A673 (cell line): Measurements from ENCODE around the gene FGF12. TPM values are rescaled to one million over a fixed set of nuclear protein-coding genes. Genes with fewer than 3 reads are reported as not detected.

Source experiments
- BruUV-seq: library from RNA; stranded (reverse); fragments of 400-500 nt; replicated peaks from 2 replicates; lab custom pipeline; 2021; lab: Mats Ljungman, UMichigan
- CTCF ChIA-PET: fragments of 300-600 bp; sonication (Branson Sonifier 250); formaldehyde crosslinking; loops from one replicate; lab custom pipeline; 2022; ENCODE audit warnings: antibody characterized with exemption; lab: Charles Lee
- POLR2A ChIA-PET: fragments of 300-600 bp; sonication (Branson Sonifier 250); formaldehyde crosslinking; loops from one replicate; lab custom pipeline; 2022; ENCODE audit warnings: antibody characterized with exemption; ENCODE audit not compliant: low non-redundant PET; lab: Charles Lee
- DNase-seq: peaks from one replicate; pipeline ENCODE4 v3.0.0-alpha.2; 2015; ENCODE audit warnings: low spot score
- H3K27ac ChIP-seq: fragments of 200-600 bp; sonication (generic); 2 replicates; pipeline ENCODE4 v1.5.1; 2016; ENCODE audit warnings: mixed run types, low read depth, mild to moderate bottlenecking, mixed read lengths, antibody characterized with exemption, low read length; ENCODE audit not compliant: poor library complexity, severe bottlenecking
- H3K27me3 ChIP-seq: fragments of 200-600 bp; sonication (generic); replicated peaks from 2 replicates; pipeline ENCODE4 v1.6.1; 2017; ENCODE audit warnings: mixed run types, low read depth, mild to moderate bottlenecking, mixed read lengths, antibody characterized with exemption, low read length; ENCODE audit not compliant: insufficient read depth, poor library complexity
- H3K36me3 ChIP-seq: fragments of 200-600 bp; sonication (generic); 2 replicates; pipeline ENCODE4 v1.6.1; 2016; ENCODE audit warnings: mixed run types, mild to moderate bottlenecking, mixed read lengths, antibody characterized with exemption, low read length; ENCODE audit not compliant: insufficient read depth, poor library complexity, severe bottlenecking
- H3K4me1 ChIP-seq: fragments of 200-600 bp; sonication (generic); 2 replicates; pipeline ENCODE4 v1.6.1; 2017; ENCODE audit warnings: mixed run types, mild to moderate bottlenecking, mixed read lengths, antibody characterized with exemption, low read length; ENCODE audit not compliant: insufficient read depth, poor library complexity, severe bottlenecking
- H3K4me3 ChIP-seq: fragments of 200-600 bp; sonication (generic); 2 replicates; pipeline ENCODE4 v1.5.1; 2016; ENCODE audit warnings: low read depth, mixed run types, mild to moderate bottlenecking, mixed read lengths, low read length; ENCODE audit not compliant: poor library complexity, severe bottlenecking
- H3K9me3 ChIP-seq: fragments of 200-600 bp; sonication (generic); 2 replicates; pipeline ENCODE4 v1.6.1; 2016; ENCODE audit warnings: mixed run types, low read depth, mild to moderate bottlenecking, mixed read lengths, antibody characterized with exemption, low read length; ENCODE audit not compliant: poor library complexity, severe bottlenecking
- EZH2 ChIP-seq: fragments of 200-600 bp; sonication (generic); IDR thresholded peaks from 2 replicates; pipeline ENCODE4 v1.6.1; 2017; ENCODE audit warnings: borderline replicate concordance, low read depth, mild to moderate bottlenecking, mixed read lengths, antibody characterized with exemption, low read length; ENCODE audit not compliant: poor library complexity, severe bottlenecking
- intact Hi-C: fragments of 100-400 bp; cut with micrococcal nuclease; formaldehyde crosslinking; loops from one replicate; pipeline ENCODE4 v1.10.0; 2022; ENCODE audit not compliant: unreplicated experiment
- total RNA-seq: library from RNA; stranded (reverse); gene quantifications from 2 replicates; pipeline ENCODE4 v1.2.3, GENCODE V29; 2021
- TF ChIP-seq, protein P1 (sequence below): fragments of 300-800, 200-600 bp; sonication (generic); conservative IDR thresholded peaks from 2 replicates; pipeline ENCODE4 v1.5.1; 2017; ENCODE audit warnings: low read depth, mild to moderate bottlenecking, antibody characterized with exemption, low read length, moderate library complexity, mixed read lengths

The FGF12 gene
- total RNA-seq, 1 experiment from 2014 or later = 2.3 TPM

- H3K27ac ChIP-seq = no peak overlapping the region
- BruUV-seq = no TSS peak
- no peak overlapping the region for H3K4me3 ChIP-seq
- TF ChIP-seq, protein P1, sequence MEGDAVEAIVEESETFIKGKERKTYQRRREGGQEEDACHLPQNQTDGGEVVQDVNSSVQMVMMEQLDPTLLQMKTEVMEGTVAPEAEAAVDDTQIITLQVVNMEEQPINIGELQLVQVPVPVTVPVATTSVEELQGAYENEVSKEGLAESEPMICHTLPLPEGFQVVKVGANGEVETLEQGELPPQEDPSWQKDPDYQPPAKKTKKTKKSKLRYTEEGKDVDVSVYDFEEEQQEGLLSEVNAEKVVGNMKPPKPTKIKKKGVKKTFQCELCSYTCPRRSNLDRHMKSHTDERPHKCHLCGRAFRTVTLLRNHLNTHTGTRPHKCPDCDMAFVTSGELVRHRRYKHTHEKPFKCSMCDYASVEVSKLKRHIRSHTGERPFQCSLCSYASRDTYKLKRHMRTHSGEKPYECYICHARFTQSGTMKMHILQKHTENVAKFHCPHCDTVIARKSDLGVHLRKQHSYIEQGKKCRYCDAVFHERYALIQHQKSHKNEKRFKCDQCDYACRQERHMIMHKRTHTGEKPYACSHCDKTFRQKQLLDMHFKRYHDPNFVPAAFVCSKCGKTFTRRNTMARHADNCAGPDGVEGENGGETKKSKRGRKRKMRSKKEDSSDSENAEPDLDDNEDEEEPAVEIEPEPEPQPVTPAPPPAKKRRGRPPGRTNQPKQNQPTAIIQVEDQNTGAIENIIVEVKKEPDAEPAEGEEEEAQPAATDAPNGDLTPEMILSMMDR = no peak
- no peak for TF ChIP-seq EZH2
- intact Hi-C loops = no loop called here
- no peak for DNase-seq
- H3K27me3 ChIP-seq = no peaks in the 10 kb centered on the region
- no peaks in the 10 kb centered on the region for H3K9me3 ChIP-seq
- peaks cover 25% of the 10 kb centered on the region for H3K4me1 ChIP-seq
- H3K36me3 ChIP-seq = no peaks in the 10 kb centered on the region
- POLR2A ChIA-PET = no interaction called here
- CTCF ChIA-PET = no interaction called here
Observed at GRCh38 chr3:192284443-192285072, 442.8 kb downstream of the FGF12 start.

DNA sequence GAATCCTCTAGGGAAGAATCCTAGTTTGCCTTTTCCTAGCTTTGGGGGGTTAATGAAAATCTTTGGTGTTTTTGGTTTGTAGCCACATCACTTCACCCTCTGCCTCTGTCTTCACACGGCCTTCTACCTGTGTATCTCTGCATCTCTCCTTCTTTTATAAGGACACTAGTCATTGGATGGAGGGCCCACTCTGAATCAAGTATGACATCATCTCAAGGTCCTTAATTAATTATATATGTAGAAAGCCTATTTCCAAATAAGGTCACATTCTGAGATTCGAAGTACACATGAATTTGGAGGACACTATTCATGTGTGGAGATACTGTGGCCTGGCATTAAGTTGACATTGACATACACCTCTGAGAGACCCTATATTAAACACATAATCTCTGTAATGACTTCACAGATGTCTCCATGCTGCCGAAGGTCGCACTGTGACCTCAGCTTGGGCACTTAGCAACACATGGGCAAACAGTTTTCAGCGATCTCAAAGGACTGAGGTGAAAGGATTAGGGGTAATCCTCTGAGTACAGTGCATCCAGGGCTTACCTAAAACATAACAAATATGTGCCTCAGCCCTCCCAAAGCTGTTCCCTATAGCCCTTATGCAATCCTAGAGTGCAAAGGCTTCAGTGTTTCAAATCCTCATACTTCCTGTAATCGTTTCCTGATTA, 446.0 kb downstream of the FGF12 start:
- DNase-seq = peak; percentile 27
- BruUV-seq = no TSS peak
- intact Hi-C loops = no loop called here
- Histone ChIP-seq H3K4me1 (peaks cover 31% of the 10 kb centered on the region), H3K27ac (peak overlapping the region; percentile 61), H3K36me3 (no peaks in the 10 kb centered on the region), H3K27me3 (no peaks in the 10 kb centered on the region), H3K9me3 (no peaks in the 10 kb centered on the region), H3K4me3 (no peak overlapping the region)
- ChIA-PET CTCF (no interaction called here), POLR2A (no interaction called here)
- TF ChIP-seq, protein P1 = no peak
- TF ChIP-seq EZH2 = no peak

DNA sequence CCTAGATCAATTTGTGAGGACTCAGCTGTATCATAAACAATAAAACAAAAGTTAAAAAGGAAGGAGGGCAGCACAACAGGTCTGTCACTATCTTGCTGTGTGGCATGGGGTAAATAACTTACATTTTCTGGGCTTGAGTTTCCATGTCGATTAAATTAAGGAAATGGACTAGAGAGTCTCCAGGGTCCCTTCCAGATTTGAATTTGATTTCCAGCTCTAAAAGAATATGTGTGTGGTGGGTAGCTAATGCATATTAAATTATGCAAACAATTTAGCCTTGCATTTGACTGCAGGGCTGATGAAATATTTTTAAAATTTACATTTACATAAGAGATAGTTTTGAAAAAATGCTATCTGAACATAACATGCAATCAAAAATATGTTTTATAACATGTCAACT, 447.7 kb downstream of the FGF12 start:
- TF ChIP-seq, protein P1 = no peak
- TF ChIP-seq EZH2 = no peak
- ChIA-PET CTCF (no interaction called here), POLR2A (no interaction called here)
- H3K9me3 ChIP-seq = no peaks in the 10 kb centered on the region
- peaks cover 33% of the 10 kb centered on the region for H3K4me1 ChIP-seq
- peak overlapping the region; percentile 47 for H3K27ac ChIP-seq
- no peak for DNase-seq
- no TSS peak for BruUV-seq
- intact Hi-C loops = no loop called here
- peak overlapping the region; percentile 14 for H3K4me3 ChIP-seq
- H3K36me3 ChIP-seq = no peaks in the 10 kb centered on the region
- H3K27me3 ChIP-seq = no peaks in the 10 kb centered on the region
